GM10266 (cell line): ENCODE data around the gene KANTR.

ENCODE experiments used
- DNase-seq: peaks from one replicate; pipeline ENCODE4 v3.0.0; 2012; ENCODE audit errors: extremely low spot score
- TF ChIP-seq, protein P1 (sequence below): IDR thresholded peaks from 2 replicates; pipeline ENCODE4 v1.5.1; 2012; ENCODE audit warnings: mild to moderate bottlenecking, low read depth; ENCODE audit not compliant: control insufficient read depth, insufficient read depth; ENCODE audit errors: missing control alignments

Gene KANTR

DNA sequence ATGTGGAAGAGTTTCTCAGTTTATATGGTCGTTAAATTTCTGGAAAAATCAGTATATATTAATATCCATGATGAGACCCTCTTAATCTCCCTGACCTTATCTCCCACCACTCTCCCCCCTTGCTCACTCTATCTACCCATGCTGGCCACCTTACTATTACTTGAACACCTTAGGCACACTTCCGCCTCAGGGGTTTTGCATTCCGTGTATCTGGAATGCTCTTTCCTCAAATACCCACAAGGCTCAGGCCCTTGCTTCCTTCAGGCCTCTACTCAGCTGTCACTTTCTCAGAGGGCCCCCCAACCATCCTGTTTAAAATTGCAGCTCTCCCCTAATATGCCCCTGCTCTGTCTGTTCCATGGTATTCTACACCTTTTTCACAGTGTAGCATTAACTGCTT is 1.9 kb downstream of the KANTR start:
- no peak for DNase-seq
- TF ChIP-seq, protein P1, sequence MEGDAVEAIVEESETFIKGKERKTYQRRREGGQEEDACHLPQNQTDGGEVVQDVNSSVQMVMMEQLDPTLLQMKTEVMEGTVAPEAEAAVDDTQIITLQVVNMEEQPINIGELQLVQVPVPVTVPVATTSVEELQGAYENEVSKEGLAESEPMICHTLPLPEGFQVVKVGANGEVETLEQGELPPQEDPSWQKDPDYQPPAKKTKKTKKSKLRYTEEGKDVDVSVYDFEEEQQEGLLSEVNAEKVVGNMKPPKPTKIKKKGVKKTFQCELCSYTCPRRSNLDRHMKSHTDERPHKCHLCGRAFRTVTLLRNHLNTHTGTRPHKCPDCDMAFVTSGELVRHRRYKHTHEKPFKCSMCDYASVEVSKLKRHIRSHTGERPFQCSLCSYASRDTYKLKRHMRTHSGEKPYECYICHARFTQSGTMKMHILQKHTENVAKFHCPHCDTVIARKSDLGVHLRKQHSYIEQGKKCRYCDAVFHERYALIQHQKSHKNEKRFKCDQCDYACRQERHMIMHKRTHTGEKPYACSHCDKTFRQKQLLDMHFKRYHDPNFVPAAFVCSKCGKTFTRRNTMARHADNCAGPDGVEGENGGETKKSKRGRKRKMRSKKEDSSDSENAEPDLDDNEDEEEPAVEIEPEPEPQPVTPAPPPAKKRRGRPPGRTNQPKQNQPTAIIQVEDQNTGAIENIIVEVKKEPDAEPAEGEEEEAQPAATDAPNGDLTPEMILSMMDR, result no peak

DNA sequence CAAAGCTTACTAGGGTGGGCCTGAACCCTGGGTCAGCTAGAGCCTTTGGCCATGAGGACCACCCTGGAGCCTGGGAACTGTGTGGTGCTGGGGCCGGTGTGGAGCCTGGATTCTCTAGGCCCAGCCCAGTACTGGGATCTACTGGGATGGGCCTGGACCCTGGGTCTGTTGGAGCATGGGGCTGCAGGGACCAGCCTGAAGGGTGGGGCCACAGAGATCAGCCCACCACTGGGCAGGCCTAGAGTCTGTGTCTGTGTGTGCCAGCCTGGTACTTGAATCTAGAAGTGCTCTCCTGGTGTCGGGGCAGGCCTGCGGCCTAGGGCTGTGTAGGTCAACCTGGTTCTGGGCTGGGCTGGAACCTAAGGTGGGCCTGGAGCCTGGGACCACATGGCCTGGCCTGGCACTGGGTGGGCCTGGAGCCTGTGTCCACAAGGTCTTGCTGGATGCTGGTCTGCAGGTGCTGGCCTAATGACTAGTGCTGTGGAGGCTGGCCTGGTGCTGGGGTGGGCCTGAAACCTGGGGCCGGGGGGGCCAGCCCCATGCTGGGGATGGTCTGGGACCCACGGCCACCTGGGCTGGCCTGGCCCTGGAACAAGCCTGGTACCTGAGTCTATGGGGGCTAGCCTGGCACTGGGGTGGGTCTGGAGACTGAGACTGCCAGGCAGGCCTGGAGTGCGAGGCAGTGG is 21.1 kb downstream of the KANTR start:
- DNase-seq, result no peak
- TF ChIP-seq, protein P1, result no peak

DNA sequence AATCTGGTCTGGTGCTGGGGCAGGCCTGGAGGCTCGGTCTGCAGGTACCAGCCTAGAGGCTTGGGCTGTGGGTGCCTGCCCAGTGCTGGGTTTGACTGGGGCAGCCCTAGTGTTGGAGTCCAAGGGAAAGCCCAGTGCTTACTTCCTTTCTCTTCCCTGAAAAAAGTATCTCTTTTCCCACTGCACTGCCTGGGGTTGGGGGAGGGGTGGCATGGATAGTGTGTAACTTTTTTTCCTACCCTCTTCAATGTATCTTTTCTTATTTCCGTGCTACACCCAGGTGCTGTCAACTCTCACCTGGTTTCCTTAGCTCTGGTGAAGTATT is 21.6 kb downstream of the KANTR start:
- TF ChIP-seq, protein P1, result no peak
- DNase-seq, result no peak

DNA sequence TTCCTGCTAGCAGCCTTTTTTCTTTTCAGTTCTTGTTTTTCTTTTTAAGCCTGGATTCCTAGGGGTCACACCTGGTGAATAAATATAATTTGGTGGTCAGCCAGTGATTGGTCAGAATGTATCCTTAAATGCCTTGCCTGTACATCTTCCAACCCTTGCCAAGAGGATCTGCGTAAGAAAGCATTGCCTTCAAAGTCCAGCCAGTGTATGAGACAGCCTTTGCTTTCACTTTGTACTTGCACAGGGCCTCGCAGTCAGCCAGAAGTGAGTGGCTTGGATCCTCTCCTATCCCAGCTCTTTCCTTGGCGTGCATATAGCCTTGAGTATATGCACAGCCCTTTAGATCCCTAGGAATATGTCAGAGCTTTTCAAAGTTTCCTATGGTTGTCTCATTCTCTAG is 22.2 kb downstream of the KANTR start:
- TF ChIP-seq, protein P1, result no peak
- no peak for DNase-seq

DNA sequence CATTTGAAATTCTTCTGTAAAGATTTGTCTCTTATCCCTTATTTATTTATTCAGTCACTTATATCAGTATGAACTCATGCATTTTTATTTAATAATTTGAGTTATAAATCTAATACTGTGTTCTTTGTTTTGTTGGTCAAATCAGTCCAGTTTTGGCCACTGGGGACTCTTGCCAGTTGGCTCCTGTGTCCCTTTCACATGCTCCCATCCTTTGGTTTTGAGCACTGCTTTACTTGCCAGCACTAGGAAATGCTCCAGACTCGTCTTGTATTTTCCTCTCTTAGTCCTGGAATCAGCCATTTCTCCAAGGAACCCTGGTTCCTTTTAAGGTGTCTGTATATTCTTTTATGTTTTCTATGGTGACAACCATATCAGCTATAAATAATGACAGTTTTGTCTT is 28.1 kb downstream of the KANTR start:
- TF ChIP-seq, protein P1, result no peak
- DNase-seq, result no peak

DNA sequence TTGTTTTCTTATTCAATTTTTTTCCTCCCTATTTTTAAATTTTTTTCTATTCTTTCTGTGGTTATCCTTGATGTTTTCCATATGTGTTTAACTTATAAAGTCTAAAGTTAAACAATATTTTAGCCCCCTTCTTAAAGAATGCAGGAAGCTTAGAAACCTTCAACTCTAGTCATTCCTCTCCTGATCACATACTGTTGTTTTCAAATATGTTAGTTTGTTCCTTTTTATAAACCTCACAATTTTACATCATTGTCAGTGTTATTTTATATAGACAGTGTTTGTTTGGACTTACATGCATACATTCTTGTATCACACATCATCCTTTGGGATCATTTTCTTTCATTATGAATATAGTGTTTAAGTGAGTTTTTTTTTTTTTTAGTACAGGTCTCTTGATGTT is 31.6 kb downstream of the KANTR start:
- TF ChIP-seq, protein P1, result no peak
- DNase-seq, result no peak

DNA sequence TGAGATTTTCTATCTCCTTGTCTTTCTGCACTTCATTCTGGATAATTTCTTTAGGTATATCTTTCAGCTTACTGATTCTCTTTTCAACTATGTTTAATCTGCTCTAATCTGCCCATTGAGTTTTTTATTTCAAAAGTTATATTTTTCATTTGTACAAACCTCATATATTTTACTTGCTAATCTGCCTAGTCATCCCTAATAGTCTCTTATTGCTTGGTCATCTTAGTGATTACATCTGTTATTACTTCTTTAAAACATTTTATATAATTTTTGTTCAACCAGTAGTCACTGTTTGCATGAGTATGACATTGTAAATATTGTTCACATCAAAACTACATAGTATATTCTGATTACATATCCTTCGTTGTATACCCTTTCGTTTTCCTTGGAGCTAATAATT is 32.4 kb downstream of the KANTR start:
- TF ChIP-seq, protein P1, result no peak
- DNase-seq, result no peak
